Astrocyte (in vitro differentiated cells and primary cell): ENCODE measurements around the gene OR6B3. TPM values are rescaled to one million over a fixed set of nuclear protein-coding genes. Genes with fewer than 3 reads are reported as not detected.

Source experiments
- DNase-seq: peaks from one replicate; pipeline ENCODE4 v3.0.0-alpha.2; 2010; ENCODE audit warnings: low read depth
- FAIRE-seq: peaks from 2 replicates; lab custom pipeline; 2011; peaks lifted over from hg19 to GRCh38; lab: Jason Lieb, UNC
- H2AFZ ChIP-seq: 2 replicates; pipeline ENCODE4 v1.6.0; 2012; ENCODE audit warnings: low read depth, low read length, inconsistent platforms
- H3K27ac ChIP-seq: 2 replicates; pipeline ENCODE4 v1.5.1; 2011; ENCODE audit warnings: low read depth, low read length, inconsistent platforms
- H3K27me3 ChIP-seq: 2 replicates; pipeline ENCODE4 v1.6.0; 2011; ENCODE audit warnings: low read length, inconsistent platforms; ENCODE audit not compliant: insufficient read depth
- H3K36me3 ChIP-seq: 2 replicates; pipeline ENCODE4 v1.5.1; 2011; ENCODE audit warnings: low read length, inconsistent platforms; ENCODE audit not compliant: insufficient read depth
- H3K4me1 ChIP-seq: 2 replicates; pipeline ENCODE4 v1.5.1; 2011; ENCODE audit warnings: low read length, inconsistent platforms; ENCODE audit not compliant: insufficient read depth
- H3K4me2 ChIP-seq: 2 replicates; pipeline ENCODE4 v1.6.0; 2012; ENCODE audit warnings: low read length, inconsistent platforms
- H3K4me3 ChIP-seq: 2 replicates; pipeline ENCODE4 v1.5.1; 2011; ENCODE audit warnings: low read depth, mild to moderate bottlenecking, low read length, inconsistent platforms; ENCODE audit not compliant: insufficient read depth
- H3K79me2 ChIP-seq: 2 replicates; pipeline ENCODE4 v1.6.0; 2012; ENCODE audit warnings: mild to moderate bottlenecking, low read length, inconsistent platforms; ENCODE audit not compliant: insufficient read depth
- H3K9ac ChIP-seq: 2 replicates; pipeline ENCODE4 v1.6.0; 2012; ENCODE audit warnings: mild to moderate bottlenecking, low read length, inconsistent platforms
- H3K9me3 ChIP-seq: 2 replicates; pipeline ENCODE4 v1.5.1; 2012; ENCODE audit warnings: low read depth, mild to moderate bottlenecking, low read length, inconsistent platforms; ENCODE audit not compliant: insufficient read depth
- H4K20me1 ChIP-seq: 2 replicates; pipeline ENCODE4 v1.6.0; 2012; ENCODE audit warnings: low read length, inconsistent platforms; ENCODE audit not compliant: insufficient read depth
- H3K27ac Mint-ChIP-seq: one replicate; pipeline ENCODE4 v1.8.0; 2021; ENCODE audit warnings: mild to moderate bottlenecking, mixed read lengths; ENCODE audit not compliant: unreplicated experiment
- H3K27me3 Mint-ChIP-seq: one replicate; pipeline ENCODE4 v1.8.0; 2021; ENCODE audit warnings: low read depth, mixed read lengths; ENCODE audit not compliant: unreplicated experiment
- H3K36me3 Mint-ChIP-seq: one replicate; pipeline ENCODE4 v1.8.0; 2021; ENCODE audit warnings: low read depth, mixed read lengths; ENCODE audit not compliant: unreplicated experiment
- H3K4me1 Mint-ChIP-seq: one replicate; pipeline ENCODE4 v1.8.0; 2021; ENCODE audit warnings: low read depth, mixed read lengths; ENCODE audit not compliant: unreplicated experiment
- H3K4me3 Mint-ChIP-seq: one replicate; pipeline ENCODE4 v1.8.0; 2021; ENCODE audit warnings: mild to moderate bottlenecking, moderate library complexity, mixed read lengths; ENCODE audit not compliant: unreplicated experiment
- H3K9me3 Mint-ChIP-seq: one replicate; pipeline ENCODE4 v1.8.0; 2021; ENCODE audit warnings: mild to moderate bottlenecking, mixed read lengths; ENCODE audit not compliant: unreplicated experiment
- EZH2 ChIP-seq: IDR thresholded peaks from 2 replicates; pipeline ENCODE4 v1.6.1; 2012; ENCODE audit warnings: mild to moderate bottlenecking, low read length, inconsistent platforms; ENCODE audit not compliant: insufficient read depth
- total RNA-seq: library from RNA; stranded (reverse); gene quantifications from 2 replicates; pipeline ENCODE4 v1.2.1, GENCODE V29; 2021
- TF ChIP-seq, protein P1 (sequence below): IDR thresholded peaks from 2 replicates; pipeline ENCODE4 v1.5.1; 2011; ENCODE audit warnings: low read depth, mild to moderate bottlenecking, inconsistent platforms, low read length, moderate library complexity; ENCODE audit not compliant: insufficient read depth

The OR6B3 gene
- total RNA-seq, 1 donor from 2014 or later, result not detected

GRCh38 chr2:240056678-240057077 lies 3.4 kb upstream of the OR6B3 start:
- Histone ChIP-seq H3K9ac (no peak overlapping the region), H3K36me3 (no peaks in the 10 kb centered on the region), H2AFZ (no peak overlapping the region), H4K20me1 (no peaks in the 10 kb centered on the region), H3K4me2 (no peak overlapping the region), H3K79me2 (no peaks in the 10 kb centered on the region), H3K27ac (no peak overlapping the region), H3K4me1 (no peaks in the 10 kb centered on the region), H3K4me3 (no peak overlapping the region), H3K27me3 (peaks cover 9% of the 10 kb centered on the region), H3K9me3 (no peaks in the 10 kb centered on the region)
- peaks cover 3% of the 10 kb centered on the region for H3K9me3 Mint-ChIP-seq
- DNase-seq (no peak), FAIRE-seq (no peak)
- H3K27ac Mint-ChIP-seq, result no peak overlapping the region
- H3K36me3 Mint-ChIP-seq, result no peaks in the 10 kb centered on the region
- TF ChIP-seq EZH2, result no peak
- TF ChIP-seq, protein P1, sequence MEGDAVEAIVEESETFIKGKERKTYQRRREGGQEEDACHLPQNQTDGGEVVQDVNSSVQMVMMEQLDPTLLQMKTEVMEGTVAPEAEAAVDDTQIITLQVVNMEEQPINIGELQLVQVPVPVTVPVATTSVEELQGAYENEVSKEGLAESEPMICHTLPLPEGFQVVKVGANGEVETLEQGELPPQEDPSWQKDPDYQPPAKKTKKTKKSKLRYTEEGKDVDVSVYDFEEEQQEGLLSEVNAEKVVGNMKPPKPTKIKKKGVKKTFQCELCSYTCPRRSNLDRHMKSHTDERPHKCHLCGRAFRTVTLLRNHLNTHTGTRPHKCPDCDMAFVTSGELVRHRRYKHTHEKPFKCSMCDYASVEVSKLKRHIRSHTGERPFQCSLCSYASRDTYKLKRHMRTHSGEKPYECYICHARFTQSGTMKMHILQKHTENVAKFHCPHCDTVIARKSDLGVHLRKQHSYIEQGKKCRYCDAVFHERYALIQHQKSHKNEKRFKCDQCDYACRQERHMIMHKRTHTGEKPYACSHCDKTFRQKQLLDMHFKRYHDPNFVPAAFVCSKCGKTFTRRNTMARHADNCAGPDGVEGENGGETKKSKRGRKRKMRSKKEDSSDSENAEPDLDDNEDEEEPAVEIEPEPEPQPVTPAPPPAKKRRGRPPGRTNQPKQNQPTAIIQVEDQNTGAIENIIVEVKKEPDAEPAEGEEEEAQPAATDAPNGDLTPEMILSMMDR, result no peak
- H3K4me3 Mint-ChIP-seq, result no peak overlapping the region
- H3K27me3 Mint-ChIP-seq, result peaks cover 61% of the 10 kb centered on the region
- no peaks in the 10 kb centered on the region for H3K4me1 Mint-ChIP-seq

GRCh38 chr2:240055177-240055917 lies 2.0 kb upstream of the OR6B3 start:
- no peak overlapping the region for H3K4me3 Mint-ChIP-seq
- DNase-seq, result no peak
- peaks cover 3% of the 10 kb centered on the region for H3K9me3 Mint-ChIP-seq

More at GRCh38 chr2:240055177-240055917, 2.0 kb upstream of the OR6B3 start:
- no peak for FAIRE-seq
- Histone ChIP-seq H3K4me1 (no peaks in the 10 kb centered on the region), H3K36me3 (no peaks in the 10 kb centered on the region), H3K27me3 (peaks cover 16% of the 10 kb centered on the region), H3K9ac (no peak overlapping the region), H4K20me1 (no peaks in the 10 kb centered on the region), H3K9me3 (no peaks in the 10 kb centered on the region), H3K27ac (no peak overlapping the region), H2AFZ (no peak overlapping the region), H3K79me2 (no peaks in the 10 kb centered on the region), H3K4me2 (no peak overlapping the region), H3K4me3 (no peak overlapping the region)
- TF ChIP-seq, protein P1, result no peak
- TF ChIP-seq EZH2, result no peak
- H3K4me1 Mint-ChIP-seq, result no peaks in the 10 kb centered on the region
- H3K27ac Mint-ChIP-seq, result no peak overlapping the region
- no peaks in the 10 kb centered on the region for H3K36me3 Mint-ChIP-seq
- H3K27me3 Mint-ChIP-seq, result peaks cover 59% of the 10 kb centered on the region
